DND-41 (cell line): ENCODE data around the gene DMPK.

ENCODE experiments used
- ATAC-seq: fragments of 200-7000 bp; cut with Tn5 transposase; 3 replicates; pipeline ENCODE4 v1.9.1; 2021; ENCODE audit warnings: low read depth; ENCODE audit not compliant: insufficient read depth
- DNase-seq: peaks from one replicate; pipeline ENCODE4 v3.0.0-alpha.2; 2020
- H2AFZ ChIP-seq: 2 replicates; pipeline ENCODE4 v1.6.0; 2012; ENCODE audit warnings: low read depth, low read length
- H3K27ac ChIP-seq: 2 replicates; pipeline ENCODE4 v1.5.1; 2012; ENCODE audit warnings: low read length, inconsistent platforms
- H3K27me3 ChIP-seq: fragments of 200-600 bp; sonication (generic); 2 replicates; pipeline ENCODE4 v1.6.0; 2012; ENCODE audit warnings: low read length, mild to moderate bottlenecking, inconsistent platforms; ENCODE audit not compliant: insufficient read depth, poor library complexity
- H3K36me3 ChIP-seq: 2 replicates; pipeline ENCODE4 v1.5.1; 2012; ENCODE audit warnings: low read length, inconsistent platforms; ENCODE audit not compliant: insufficient read depth
- H3K4me1 ChIP-seq: 2 replicates; pipeline ENCODE4 v1.5.1; 2012; ENCODE audit warnings: mild to moderate bottlenecking, low read length; ENCODE audit not compliant: insufficient read depth
- H3K4me2 ChIP-seq: 2 replicates; pipeline ENCODE4 v1.6.0; 2012; ENCODE audit warnings: mild to moderate bottlenecking, moderate library complexity, low read length, inconsistent platforms; ENCODE audit not compliant: insufficient read depth
- H3K4me3 ChIP-seq, 2 experiments: fragments of 200-600 bp in 1 of 2; shearing (Covaris generic) in 1 of 2; 2 replicates each; pipeline ENCODE4 v1.5.1; 2012 to 2016; ENCODE audit warnings: inconsistent platforms in 2 of 2, low read length in 2 of 2, mild to moderate bottlenecking in 2 of 2, low read depth in 1 of 2, moderate library complexity in 1 of 2
- H3K79me2 ChIP-seq: 2 replicates; pipeline ENCODE4 v1.6.0; 2012; ENCODE audit warnings: low read length, inconsistent platforms; ENCODE audit not compliant: insufficient read depth
- H3K9ac ChIP-seq: 2 replicates; pipeline ENCODE4 v1.6.0; 2012; ENCODE audit warnings: low read depth, mild to moderate bottlenecking, inconsistent platforms, low read length, moderate library complexity
- H3K9me3 ChIP-seq: 2 replicates; pipeline ENCODE4 v1.5.1; 2012; ENCODE audit warnings: low read length, moderate library complexity, mild to moderate bottlenecking, inconsistent platforms; ENCODE audit not compliant: insufficient read depth, severe bottlenecking
- H4K20me1 ChIP-seq: 2 replicates; pipeline ENCODE4 v1.6.0; 2012; ENCODE audit warnings: low read length; ENCODE audit not compliant: insufficient read depth
- CTCF ChIP-seq: IDR thresholded peaks from 2 replicates; pipeline ENCODE4 v1.5.1; 2012; ENCODE audit warnings: borderline replicate concordance, low read length, moderate library complexity, mild to moderate bottlenecking; ENCODE audit not compliant: poor library complexity, severe bottlenecking; ENCODE audit errors: extremely low read depth
- EZH2 ChIP-seq: IDR thresholded peaks from 3 replicates; pipeline ENCODE4 v1.6.1; 2012; ENCODE audit warnings: borderline replicate concordance, low read depth, mild to moderate bottlenecking, moderate library complexity, low read length, inconsistent platforms; ENCODE audit not compliant: severe bottlenecking

DMPK gene

GRCh38 chr19:45782820-45783785, 813 bp upstream of the DMPK start:
- Histone ChIP-seq H3K4me2 (no peak overlapping the region), H3K9ac (no peak overlapping the region), H3K9me3 (no peaks in the 10 kb centered on the region), H4K20me1 (peaks cover 39% of the 10 kb centered on the region), H3K4me1 (no peaks in the 10 kb centered on the region), H3K79me2 (peaks cover 2% of the 10 kb centered on the region; the same call in 1 of the 2 replicates), H2AFZ (no peak overlapping the region), H3K4me3 (no peak overlapping the region), H3K36me3 (peaks cover 35% of the 10 kb centered on the region), H3K27ac (no peak overlapping the region), H3K27me3 (no peaks in the 10 kb centered on the region)
- ATAC-seq (no peak), DNase-seq (no peak)
- TF ChIP-seq CTCF = no peak
- TF ChIP-seq EZH2 = no peak

- Histone ChIP-seq H3K36me3 (peaks cover 38% of the 10 kb centered on the region), H3K4me1 (no peaks in the 10 kb centered on the region), H4K20me1 (peaks cover 34% of the 10 kb centered on the region), H3K4me3 (no peak overlapping the region), H3K4me2 (no peak overlapping the region), H3K27ac (no peak overlapping the region), H3K27me3 (no peaks in the 10 kb centered on the region), H3K79me2 (no peaks in the 10 kb centered on the region), H3K9me3 (no peaks in the 10 kb centered on the region), H2AFZ (no peak overlapping the region), H3K9ac (no peak overlapping the region)
- DNase-seq (no peak), ATAC-seq (0 out of 3 replicates have a peak, but pooled peaks have one; percentile 19)
- no peak for TF ChIP-seq CTCF
Measured at GRCh38 chr19:45781214-45782161, 802 bp downstream of the DMPK start.

GRCh38 chr19:45780448-45781213, 1.7 kb downstream of the DMPK start:
- Histone ChIP-seq H3K27ac (no peak overlapping the region), H3K27me3 (no peaks in the 10 kb centered on the region), H2AFZ (no peak overlapping the region), H3K4me2 (no peak overlapping the region), H3K4me1 (no peaks in the 10 kb centered on the region), H3K9ac (no peak overlapping the region), H4K20me1 (peaks cover 27% of the 10 kb centered on the region), H3K36me3 (peaks cover 30% of the 10 kb centered on the region), H3K4me3 (no peak overlapping the region), H3K9me3 (no peaks in the 10 kb centered on the region), H3K79me2 (no peaks in the 10 kb centered on the region)
- DNase-seq = no peak
- ATAC-seq = no peak
- TF ChIP-seq CTCF (no peak), EZH2 (no peak)
